HG02840 (cell line): ENCODE measurements around the gene RHBDF2.
"Not testable (repeated sequence)": the region's sequence is repeated elsewhere in the genome, so short reads cannot be mapped to it uniquely, and the experiment has no call there.

Source experiments
- ATAC-seq: cut with Tn5 transposase; IDR thresholded peaks from one replicate; pipeline ENCODE4 v1.9.1; 2021; ENCODE audit warnings: mild to moderate bottlenecking, moderate library complexity, moderate number of reproducible peaks; ENCODE audit not compliant: unreplicated experiment, low FRiP score

Gene RHBDF2

GRCh38 chr17:76538941-76539570, 37.8 kb upstream of the RHBDF2 start:
- ATAC-seq = no peak

GRCh38 chr17:76538281-76538931, 37.2 kb upstream of the RHBDF2 start:
- ATAC-seq = no peak

- no peak for ATAC-seq
Measured at GRCh38 chr17:76537578-76538280, 36.5 kb upstream of the RHBDF2 start, which contains the start of gene CYGB. TSS of gene CYGB (minus strand) at chr17:76537709. CDS start at chr17:76537542, 167 bp downstream.

- ATAC-seq = no peak
Measured at GRCh38 chr17:76537288-76537577, 36.0 kb upstream of the RHBDF2 start.

GRCh38 chr17:76536511-76537287, 35.5 kb upstream of the RHBDF2 start:
- no peak for ATAC-seq

- no peak for ATAC-seq
Measured at GRCh38 chr17:76535788-76536510, 34.7 kb upstream of the RHBDF2 start.

- ATAC-seq = no peak
Measured at GRCh38 chr17:76534831-76535732, 33.9 kb upstream of the RHBDF2 start.

GRCh38 chr17:76533640-76534359, 32.6 kb upstream of the RHBDF2 start:
- ATAC-seq = not testable (repeated sequence)

GRCh38 chr17:76532072-76532651, 30.9 kb upstream of the RHBDF2 start:
- no peak for ATAC-seq

GRCh38 chr17:76531486-76532038, 30.3 kb upstream of the RHBDF2 start:
- ATAC-seq = no peak

- ATAC-seq = no peak
Measured at GRCh38 chr17:76530811-76531485, 29.7 kb upstream of the RHBDF2 start.

GRCh38 chr17:76530095-76530723, 29.0 kb upstream of the RHBDF2 start:
- ATAC-seq = no peak

GRCh38 chr17:76529224-76530094, 28.2 kb upstream of the RHBDF2 start:
- no peak for ATAC-seq

GRCh38 chr17:76528528-76529223, 27.5 kb upstream of the RHBDF2 start:
- ATAC-seq = no peak

GRCh38 chr17:76528156-76528527, 26.9 kb upstream of the RHBDF2 start:
- no peak for ATAC-seq
